H54 (cell line): ENCODE measurements around the gene CAMTA1.

Experiments
- DNase-seq: peaks from one replicate; pipeline ENCODE4 v3.0.0; 2011; ENCODE audit warnings: low spot score, mixed read lengths; ENCODE audit not compliant: insufficient read length
- FAIRE-seq: peaks from 3 replicates; lab custom pipeline; 2011; peaks lifted over from hg19 to GRCh38; lab: Jason Lieb, UNC
- POLR2A ChIP-seq: IDR thresholded peaks from 2 replicates; pipeline ENCODE4 v1.6.1; 2011; ENCODE audit warnings: low read depth, mild to moderate bottlenecking, low read length

The CAMTA1 gene

DNA sequence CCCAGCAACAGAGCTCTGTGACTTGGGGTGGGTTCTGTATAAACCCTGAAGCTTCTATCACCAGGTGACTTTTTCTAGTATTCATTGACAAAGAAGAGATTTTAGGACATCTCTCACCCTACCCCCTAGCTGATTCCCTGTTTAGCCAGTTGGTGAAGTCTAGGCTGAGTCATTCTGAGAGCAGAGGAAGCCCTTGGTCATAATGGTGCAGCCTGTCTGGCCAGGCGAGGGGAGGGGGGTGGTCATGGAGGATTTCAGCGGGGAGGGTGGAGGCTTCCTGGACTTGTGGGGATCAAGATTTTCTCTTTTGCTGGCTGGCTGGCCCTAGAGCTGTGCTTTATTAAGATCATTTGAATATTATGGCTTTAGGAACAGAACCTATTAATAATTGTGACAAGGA lies 262.6 kb downstream of the CAMTA1 start:
- FAIRE-seq = no peak
- DNase-seq = no peak
- TF ChIP-seq POLR2A = no peak

DNA sequence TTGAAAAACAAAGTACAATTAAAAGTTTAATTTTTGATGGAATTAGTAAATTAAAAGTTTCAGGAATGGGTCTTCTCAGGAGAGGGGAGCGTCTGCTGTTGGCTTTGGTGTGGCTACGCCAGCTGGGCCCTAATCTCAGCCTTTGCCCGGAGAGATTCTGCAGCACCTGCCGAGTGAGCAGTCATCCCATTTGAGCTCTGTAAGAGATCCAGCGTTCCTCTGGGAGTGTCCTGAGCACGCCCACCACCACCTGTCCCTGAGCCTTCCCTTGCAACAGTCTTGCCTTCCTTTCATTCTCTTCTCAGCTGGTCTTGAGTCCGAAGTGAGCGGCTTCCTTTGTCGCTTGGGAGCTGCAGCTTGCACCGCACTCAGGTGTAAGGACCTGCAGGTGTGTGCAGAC lies 263.1 kb downstream of the CAMTA1 start:
- no peak for FAIRE-seq
- no peak for DNase-seq
- no peak for TF ChIP-seq POLR2A

DNA sequence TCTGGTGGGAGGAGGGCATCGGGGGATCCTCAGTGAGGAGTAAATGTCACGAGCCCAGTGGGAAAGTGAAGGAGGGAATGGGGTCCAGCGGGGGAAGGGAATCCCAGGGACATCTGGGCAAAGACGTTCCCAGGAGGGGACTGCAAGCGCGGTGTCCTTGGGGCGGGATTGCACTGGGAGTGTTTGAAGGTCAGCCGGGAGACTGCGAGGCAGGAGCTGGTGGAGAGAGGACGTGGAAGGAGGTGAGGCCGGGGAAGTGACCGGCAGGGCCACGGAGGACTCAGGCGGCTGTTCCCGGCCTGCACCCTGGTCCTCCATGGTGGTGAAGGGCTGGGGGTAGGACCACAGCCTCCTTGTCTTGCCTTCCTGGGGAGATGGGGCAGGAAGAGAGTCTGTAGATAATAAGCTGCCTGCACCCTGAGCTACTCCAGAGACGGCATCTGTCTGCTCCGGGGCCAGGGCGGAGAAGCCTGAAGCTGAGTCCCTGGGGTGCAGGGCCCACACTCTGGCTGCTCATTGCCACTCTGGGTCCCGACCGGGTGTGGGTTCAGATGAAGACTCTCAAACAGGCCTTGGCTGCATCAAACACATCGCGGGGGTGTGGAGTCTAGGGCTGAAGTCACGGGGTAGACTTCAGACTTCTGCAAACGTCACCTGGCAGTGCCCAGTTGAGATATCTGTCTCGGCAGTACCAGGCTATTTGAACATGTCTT lies 264.8 kb downstream of the CAMTA1 start:
- DNase-seq (no peak), FAIRE-seq (no peak)
- no peak for TF ChIP-seq POLR2A

DNA sequence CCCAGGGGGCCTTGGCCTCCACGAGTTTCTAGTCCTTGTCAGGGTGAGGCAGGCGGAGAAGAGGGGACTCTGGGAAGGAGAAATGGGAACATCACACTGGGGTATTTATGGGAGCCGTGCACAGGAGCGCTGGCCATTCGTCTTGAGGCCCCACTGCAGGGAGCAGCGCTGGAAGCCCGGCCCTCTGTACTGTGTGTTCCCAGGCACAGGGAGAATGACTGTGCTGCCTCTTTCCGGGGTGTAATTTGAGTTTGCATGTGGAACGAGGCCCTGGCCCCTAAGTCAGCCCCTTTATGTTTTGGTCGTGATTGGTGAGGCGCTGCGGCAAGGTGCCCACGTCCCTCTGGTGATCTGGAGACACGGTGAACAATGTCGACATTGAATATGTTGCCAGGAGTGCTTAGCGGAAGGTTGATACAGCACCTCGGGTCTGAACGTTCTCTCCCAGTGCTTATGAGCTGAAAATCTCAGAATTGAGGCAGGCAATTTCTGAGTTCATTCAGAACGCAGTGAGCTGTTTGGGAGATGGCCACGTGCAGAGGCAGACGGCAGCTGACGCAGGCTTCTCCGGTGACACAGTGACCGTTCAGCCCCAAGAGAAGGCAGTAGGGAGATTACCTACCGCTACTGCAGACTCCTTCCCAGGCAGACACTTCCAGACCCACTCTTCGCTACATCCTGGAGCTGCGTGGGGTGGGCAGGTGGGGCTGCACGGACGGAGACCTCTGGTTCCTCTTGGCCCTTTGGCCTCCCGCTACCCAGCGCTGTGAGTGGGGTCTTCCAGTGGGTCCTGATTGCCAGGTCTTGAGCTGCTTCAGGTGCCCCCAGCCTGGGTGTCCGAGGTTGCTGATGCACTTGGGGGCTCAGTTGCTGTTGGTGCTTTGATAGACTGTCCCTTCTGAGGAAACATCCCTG lies 265.8 kb downstream of the CAMTA1 start:
- no peak for FAIRE-seq
- no peak for DNase-seq
- no peak for TF ChIP-seq POLR2A

DNA sequence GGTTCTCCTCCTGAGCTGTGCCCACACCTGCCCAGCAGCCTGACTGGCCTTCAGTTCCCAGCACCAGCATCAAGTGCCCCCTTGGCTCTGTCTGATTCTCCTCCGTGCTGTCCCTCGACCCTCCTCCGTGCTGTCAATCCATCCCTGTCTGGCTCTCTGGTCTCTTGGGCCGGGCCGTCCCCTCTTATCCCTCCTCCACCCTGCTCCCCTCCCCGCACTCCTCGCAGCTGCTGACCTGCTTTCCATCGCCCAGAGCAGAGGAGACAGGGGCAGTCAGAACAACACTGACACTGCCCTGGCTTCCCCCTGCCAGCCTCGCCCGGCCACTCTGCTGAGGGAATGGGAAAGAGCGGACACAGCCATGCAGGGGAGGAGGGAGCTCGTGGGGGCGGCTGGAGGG lies 267.4 kb downstream of the CAMTA1 start:
- no peak for DNase-seq
- FAIRE-seq = no peak

DNA sequence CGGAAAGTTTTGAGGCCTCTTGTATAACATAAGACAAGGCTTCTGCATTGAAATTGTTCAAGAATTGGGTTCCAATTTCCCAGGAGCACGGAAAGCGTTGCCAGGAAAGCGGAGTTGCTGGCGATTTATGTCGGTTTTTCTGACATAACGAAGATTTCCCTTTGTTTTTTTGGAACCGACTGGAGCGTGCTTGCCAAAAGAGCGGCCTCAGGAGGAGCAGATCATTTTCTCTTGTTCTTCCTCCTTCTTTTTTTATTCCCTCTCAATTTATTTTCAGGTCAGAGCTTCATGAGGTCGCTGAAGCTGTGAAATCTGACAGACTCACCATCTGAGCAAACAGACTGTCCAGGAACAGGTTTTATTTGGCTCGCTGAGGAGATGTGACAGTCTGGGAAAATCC lies 275.5 kb downstream of the CAMTA1 start:
- TF ChIP-seq POLR2A = no peak
- FAIRE-seq (no peak), DNase-seq (no peak)

More for the DNA sequence above, 267.4 kb downstream of the CAMTA1 start:
- TF ChIP-seq POLR2A = no peak

DNA sequence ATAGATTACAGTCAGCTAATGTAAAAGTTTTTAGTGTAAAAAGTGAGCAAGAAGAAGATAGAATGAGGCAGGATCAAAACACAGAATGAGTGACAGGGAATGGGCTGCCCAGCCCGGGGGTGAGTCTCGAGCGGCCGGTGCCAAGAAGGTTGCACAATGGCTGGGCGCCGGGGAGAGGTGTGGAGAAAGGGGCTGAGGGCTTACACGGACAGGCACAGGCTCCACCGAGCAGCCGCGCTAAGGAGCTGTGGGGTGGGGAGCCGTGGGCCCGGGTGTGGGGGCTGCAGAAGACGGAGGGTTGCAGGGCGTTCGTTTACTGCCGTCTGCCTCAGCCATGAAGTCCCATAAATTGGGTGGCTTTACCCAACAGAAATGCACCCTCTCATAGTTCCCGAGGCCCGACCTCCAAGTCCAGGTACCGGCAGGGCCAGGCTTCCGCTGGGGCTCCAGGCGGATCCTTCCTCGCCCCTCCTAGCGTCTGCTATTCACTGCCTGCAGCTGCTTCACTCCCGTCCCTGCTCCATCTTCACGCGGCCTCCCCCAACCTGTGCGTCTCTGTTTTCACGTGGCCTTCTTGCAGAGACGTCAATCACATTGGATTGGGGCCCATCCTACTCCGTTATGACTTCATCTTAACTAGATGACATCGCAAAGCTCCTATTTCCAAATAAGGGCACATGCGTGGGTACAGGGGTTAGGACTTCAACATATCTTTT lies 277.2 kb downstream of the CAMTA1 start:
- no peak for DNase-seq
- FAIRE-seq = no peak
- TF ChIP-seq POLR2A = no peak

DNA sequence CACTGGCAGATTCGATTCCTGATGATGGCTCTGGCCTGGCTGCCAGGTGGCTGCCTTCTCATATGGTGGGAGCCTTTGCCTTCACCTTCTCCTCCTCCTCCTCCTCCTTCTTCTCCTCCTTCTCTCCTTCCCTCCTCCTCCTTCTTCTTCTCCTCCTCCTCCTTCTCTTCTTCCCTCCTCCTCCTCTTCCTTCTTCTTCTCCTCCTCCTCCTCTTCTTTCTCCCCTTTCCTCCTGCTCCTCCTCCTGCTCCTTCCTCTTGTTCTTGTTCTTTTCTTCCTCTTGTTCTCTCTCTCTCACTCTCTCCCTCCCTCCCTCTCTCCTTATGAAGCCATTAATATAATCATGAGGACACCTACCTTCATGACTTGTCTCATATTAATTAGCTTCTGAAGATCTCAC lies 278.7 kb downstream of the CAMTA1 start:
- no peak for TF ChIP-seq POLR2A
- DNase-seq = no peak
- no peak for FAIRE-seq

DNA sequence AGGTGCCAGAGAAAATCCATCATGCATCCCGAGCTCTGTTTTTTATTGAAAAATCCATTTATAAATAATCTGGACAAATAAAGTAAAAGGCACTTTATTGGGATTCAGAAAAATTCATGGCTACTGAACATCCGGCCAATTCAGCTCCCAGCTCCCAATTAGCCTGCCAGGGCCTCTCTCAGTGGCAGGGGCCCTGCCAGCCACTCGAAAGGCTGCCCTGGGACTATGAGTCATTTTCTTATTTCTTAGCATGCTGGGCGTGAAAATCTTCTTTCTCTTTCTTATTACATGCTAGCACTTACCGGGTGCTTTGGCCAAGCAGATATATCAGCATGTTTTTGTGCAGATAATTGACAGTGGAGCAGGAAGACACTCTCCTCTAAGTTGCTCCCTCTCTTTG lies 283.3 kb downstream of the CAMTA1 start:
- no peak for FAIRE-seq
- TF ChIP-seq POLR2A = no peak
- DNase-seq = no peak

DNA sequence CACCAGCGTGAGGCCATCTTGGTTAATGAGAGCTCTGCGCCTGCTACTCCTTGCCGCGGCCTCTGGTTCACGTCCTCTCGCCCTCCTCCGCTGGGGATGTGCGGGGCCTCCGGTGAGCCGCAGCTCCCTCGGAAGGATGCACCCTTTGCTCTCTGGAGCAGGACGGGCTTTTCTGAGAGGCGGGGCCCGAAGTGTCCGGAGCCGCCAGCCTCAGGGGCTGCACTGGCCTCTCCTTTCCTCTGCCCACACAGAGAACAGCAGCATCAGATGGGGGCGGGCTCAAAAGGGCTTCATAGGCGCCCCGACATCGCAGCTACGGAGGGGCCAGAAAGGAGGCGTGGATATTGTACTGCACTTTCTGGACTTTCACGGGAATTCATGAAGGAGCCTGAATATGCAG lies 284.7 kb downstream of the CAMTA1 start:
- no peak for TF ChIP-seq POLR2A
- DNase-seq (peak; percentile 16), FAIRE-seq (no peak)

DNA sequence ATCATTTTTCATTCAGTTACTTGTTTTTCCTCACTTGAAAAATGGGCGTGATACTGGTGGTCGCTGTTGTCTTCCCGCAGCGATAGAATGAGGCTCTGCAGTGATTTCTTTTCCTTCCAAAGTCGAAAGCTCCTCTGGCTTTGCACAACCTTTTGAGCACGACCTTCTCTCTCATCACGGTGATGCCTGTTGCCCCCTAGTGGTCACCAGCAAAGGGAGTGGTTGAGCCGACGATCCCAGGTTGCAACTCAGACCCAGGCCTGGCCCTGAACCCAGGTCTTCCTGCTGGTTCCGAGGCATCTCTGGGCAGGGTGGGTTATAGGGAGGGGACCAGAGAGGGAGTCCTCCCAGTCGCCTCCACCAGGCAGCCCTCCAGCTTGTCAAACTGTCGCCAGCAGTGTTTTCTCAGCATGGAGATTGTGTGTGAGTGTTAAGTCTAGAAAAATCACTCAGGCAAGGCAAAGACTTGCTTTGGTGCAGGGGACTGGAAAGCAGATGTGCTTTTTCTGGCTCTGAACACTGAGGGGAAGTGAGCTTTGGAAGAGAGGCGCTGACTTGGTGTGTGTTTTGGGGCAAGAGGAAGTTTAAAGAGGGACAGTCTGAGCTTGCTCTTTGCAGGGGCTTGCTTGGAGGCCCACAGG lies 285.3 kb downstream of the CAMTA1 start:
- FAIRE-seq (peak; percentile 41), DNase-seq (peak; percentile 61)
- TF ChIP-seq POLR2A = no peak

DNA sequence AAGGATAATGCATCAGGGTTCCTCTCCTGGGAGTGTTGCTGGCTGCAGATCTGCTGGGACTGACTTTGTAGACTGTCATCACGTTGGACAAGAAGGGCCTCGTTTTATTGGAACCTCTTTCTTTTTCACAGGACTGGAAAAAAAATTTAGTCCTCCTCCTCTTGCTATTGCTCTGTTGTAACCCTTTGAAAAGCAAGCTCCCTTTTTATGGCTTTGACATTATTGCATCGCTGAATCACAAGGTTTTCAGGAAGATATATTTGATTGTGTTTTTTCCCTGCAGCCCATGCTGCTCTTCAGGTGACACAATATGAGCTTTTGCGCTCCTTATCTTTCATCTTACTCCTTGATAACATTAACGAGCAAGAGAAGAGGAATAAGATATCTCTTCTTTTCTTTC lies 290.9 kb downstream of the CAMTA1 start:
- DNase-seq = no peak
- no peak for TF ChIP-seq POLR2A
- no peak for FAIRE-seq

DNA sequence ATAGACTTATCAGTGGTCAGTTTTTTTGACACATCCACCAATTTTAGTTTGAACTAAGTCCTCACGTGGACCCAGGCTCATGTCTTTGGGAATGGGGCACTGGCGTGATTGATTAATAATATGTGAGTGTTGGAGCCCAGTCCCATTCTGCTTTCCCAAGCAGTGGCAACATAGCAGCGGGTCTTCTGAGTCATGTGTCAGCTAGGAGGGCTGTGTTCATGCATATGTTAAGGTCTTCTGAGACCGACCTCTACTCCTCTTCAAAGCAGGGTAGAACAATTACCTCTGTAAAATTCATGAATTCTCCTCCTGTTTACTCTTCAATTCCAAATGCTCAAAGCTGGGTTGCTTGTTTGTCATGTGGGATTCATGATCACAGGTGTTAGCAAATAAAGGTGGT lies 291.3 kb downstream of the CAMTA1 start:
- DNase-seq (no peak), FAIRE-seq (no peak)
- TF ChIP-seq POLR2A = no peak
